ENCODE data around the gene RAB6C.
"Not testable (repeated sequence)": the region's sequence is repeated elsewhere in the genome, so short reads cannot be mapped to it uniquely, and the experiment has no call there.

The RAB6C gene

GRCh38 chr2:129979629-129980155 is at the start of gene RAB6C:
TSS of gene RAB6C (plus strand) at chr2:129979666. CDS start at chr2:129980116, 450 bp downstream.
- not testable (repeated sequence) for ATAC-seq

- ATAC-seq: no peak
Measured at GRCh38 chr2:129930451-129930850, 49.0 kb upstream of the RAB6C start.

GRCh38 chr2:129933387-129933786 is 46.1 kb upstream of the RAB6C start:
- not testable (repeated sequence) for ATAC-seq

GRCh38 chr2:129934044-129934822 is 45.2 kb upstream of the RAB6C start:
- ATAC-seq: no peak

GRCh38 chr2:129935118-129935517 is 44.3 kb upstream of the RAB6C start:
- ATAC-seq: no peak

GRCh38 chr2:129936334-129936934 is 43.0 kb upstream of the RAB6C start:
- no peak for ATAC-seq

- not testable (repeated sequence) for ATAC-seq
Measured at GRCh38 chr2:129938850-129939471, 40.5 kb upstream of the RAB6C start.

GRCh38 chr2:129943456-129943855 is 36.0 kb upstream of the RAB6C start:
- ATAC-seq: not testable (repeated sequence)

GRCh38 chr2:129945557-129945956 is 33.9 kb upstream of the RAB6C start:
- no peak for ATAC-seq

GRCh38 chr2:129947712-129948111 is 31.8 kb upstream of the RAB6C start:
- not testable (repeated sequence) for ATAC-seq

- not testable (repeated sequence) for ATAC-seq
Measured at GRCh38 chr2:129956171-129956570, 23.3 kb upstream of the RAB6C start.

- no peak for ATAC-seq
Measured at GRCh38 chr2:129957891-129958290, 21.6 kb upstream of the RAB6C start.

- ATAC-seq: not testable (repeated sequence)
Measured at GRCh38 chr2:129958736-129959135, 20.7 kb upstream of the RAB6C start.

GRCh38 chr2:129968605-129969004 is 10.9 kb upstream of the RAB6C start:
- ATAC-seq: not testable (repeated sequence)

GRCh38 chr2:129975016-129975774 is 4.3 kb upstream of the RAB6C start:
- ATAC-seq: no peak

GRCh38 chr2:129976969-129977368 is 2.5 kb upstream of the RAB6C start:
- not testable (repeated sequence) for ATAC-seq

- no peak for ATAC-seq
Measured at GRCh38 chr2:129977986-129978385, 1.5 kb upstream of the RAB6C start.

- ATAC-seq: not testable (repeated sequence)
Measured at GRCh38 chr2:129980246-129980645, 780 bp downstream of the RAB6C start.

- ATAC-seq: not testable (repeated sequence)
Measured at GRCh38 chr2:129981689-129982088, 2.2 kb downstream of the RAB6C start.

- ATAC-seq: no peak
Measured at GRCh38 chr2:129984426-129984825, 5.0 kb downstream of the RAB6C start.

- not testable (repeated sequence) for ATAC-seq
Measured at GRCh38 chr2:129992415-129993006, 13.0 kb downstream of the RAB6C start.

GRCh38 chr2:129993151-129993550 is 13.7 kb downstream of the RAB6C start:
- not testable (repeated sequence) for ATAC-seq
